Endothelial cell of umbilical vein (primary cell): ENCODE measurements around the gene ARRB1. TPM values are rescaled to one million over a fixed set of nuclear protein-coding genes. Genes with fewer than 3 reads are reported as not detected.
"Not testable (repeated sequence)": the region's sequence is repeated elsewhere in the genome, so short reads cannot be mapped to it uniquely, and the experiment has no call there.

Source experiments
- BruUV-seq: library from RNA; stranded (reverse); fragments of 400-500 nt; replicated peaks from 2 replicates; lab custom pipeline; 2021; lab: Mats Ljungman, UMichigan
- CTCF ChIA-PET: fragments of 300-600, 350-600 bp; sonication (Branson Sonifier 250); formaldehyde crosslinking; loops from one replicate; lab custom pipeline; 2021; ENCODE audit warnings: antibody characterized with exemption, inconsistent platforms; lab: Charles Lee
- POLR2A ChIA-PET: fragments of 300-600, 350-600 bp; sonication (Branson Sonifier 250); formaldehyde crosslinking; loops from one replicate; lab custom pipeline; 2021; ENCODE audit warnings: antibody characterized with exemption, inconsistent platforms; lab: Charles Lee
- DNase-seq: peaks from one replicate; pipeline ENCODE4 v3.0.0-alpha.2; 2011; ENCODE audit warnings: low read depth, low spot score
- FAIRE-seq: peaks from 2 replicates; lab custom pipeline; 2011; peaks lifted over from hg19 to GRCh38; lab: Jason Lieb, UNC
- H2AFZ ChIP-seq: 2 replicates; pipeline ENCODE4 v1.6.0; 2012; ENCODE audit warnings: low read depth, low read length, control low read depth, inconsistent platforms
- H3K27ac ChIP-seq: 2 replicates; pipeline ENCODE4 v1.5.1; 2011; ENCODE audit warnings: low read depth, mild to moderate bottlenecking, control low read depth, low read length, moderate library complexity; ENCODE audit not compliant: insufficient read depth
- H3K27me3 ChIP-seq, 2 experiments: 2 replicates each; pipeline versions ENCODE4 v1.6.0 to v1.6.1; 2011; ENCODE audit warnings: low read length in 2 of 2, mixed read lengths in 1 of 2; ENCODE audit not compliant: control insufficient read depth in 2 of 2, insufficient read depth in 2 of 2
- H3K36me3 ChIP-seq, 2 experiments: 2 replicates in 1 of 2; 3 replicates in 1 of 2; pipeline ENCODE4 v1.5.1; 2011; ENCODE audit warnings: low read length in 2 of 2, mild to moderate bottlenecking in 1 of 2, moderate library complexity in 1 of 2; ENCODE audit not compliant: control insufficient read depth in 2 of 2, insufficient read depth in 2 of 2; ENCODE audit errors: extremely low read depth in 1 of 2
- H3K4me1 ChIP-seq: 3 replicates; pipeline ENCODE4 v1.5.1; 2011; ENCODE audit warnings: mild to moderate bottlenecking, low read length; ENCODE audit not compliant: control insufficient read depth, insufficient read depth; ENCODE audit errors: extremely low read depth
- H3K4me2 ChIP-seq: 2 replicates; pipeline ENCODE4 v1.6.1; 2011; ENCODE audit warnings: low read length, control low read depth, mixed read lengths; ENCODE audit not compliant: insufficient read depth
- H3K4me3 ChIP-seq, 3 experiments: fragments of 200-600 bp in 1 of 3; sonication (generic), shearing (Covaris generic) in 1 of 3; replicated peaks in 1 of 3; 2 replicates each; pipeline ENCODE4 v1.5.1; 2011 to 2016; ENCODE audit warnings: control low read depth in 3 of 3, low read length in 3 of 3, mild to moderate bottlenecking in 2 of 3, inconsistent platforms in 1 of 3, low read depth in 1 of 3, moderate library complexity in 1 of 3; ENCODE audit not compliant: insufficient read depth in 1 of 3
- H3K79me2 ChIP-seq: 2 replicates; pipeline ENCODE4 v1.6.0; 2012; ENCODE audit warnings: low read length, inconsistent platforms; ENCODE audit not compliant: control insufficient read depth, insufficient read depth
- H3K9ac ChIP-seq: replicated peaks from 2 replicates; pipeline ENCODE3; 2011; ENCODE audit warnings: low read length, control low read depth; ENCODE audit not compliant: insufficient read depth; ENCODE audit errors: extremely low read depth
- H3K9me1 ChIP-seq: replicated peaks from 3 replicates; pipeline ENCODE4 v1.6.0; 2011; ENCODE audit warnings: mild to moderate bottlenecking, low read length; ENCODE audit not compliant: control insufficient read depth, insufficient read depth; ENCODE audit errors: extremely low read depth
- H3K9me3 ChIP-seq: replicated peaks from 2 replicates; pipeline ENCODE4 v1.5.1; 2012; ENCODE audit warnings: low read length, inconsistent platforms; ENCODE audit not compliant: control insufficient read depth, insufficient read depth
- H4K20me1 ChIP-seq: replicated peaks from 2 replicates; pipeline ENCODE3; 2011; ENCODE audit warnings: mild to moderate bottlenecking, low read length; ENCODE audit not compliant: control insufficient read depth, insufficient read depth; ENCODE audit errors: extremely low read depth
- EZH2 ChIP-seq: IDR thresholded peaks from 2 replicates; pipeline ENCODE4 v1.6.1; 2012; ENCODE audit warnings: borderline replicate concordance, low read depth, mild to moderate bottlenecking, moderate library complexity, low read length, inconsistent platforms; ENCODE audit not compliant: severe bottlenecking
- FOS ChIP-seq: IDR thresholded peaks from 2 replicates; pipeline ENCODE4 v1.6.1; 2011; ENCODE audit warnings: mild to moderate bottlenecking, low read length, moderate library complexity, borderline replicate concordance; ENCODE audit not compliant: insufficient read depth
- GATA2 ChIP-seq: IDR thresholded peaks from 2 replicates; pipeline ENCODE4 v1.7.0; 2011; ENCODE audit warnings: low read depth, mild to moderate bottlenecking, moderate library complexity, mixed read lengths, low read length; ENCODE audit not compliant: insufficient read length, insufficient read depth
- JUN ChIP-seq: IDR thresholded peaks from 2 replicates; pipeline ENCODE4 v1.6.1; 2011; ENCODE audit warnings: borderline replicate concordance, low read depth; ENCODE audit not compliant: insufficient read length, insufficient read depth
- MYC ChIP-seq: IDR thresholded peaks from one replicate; pipeline ENCODE4 v1.6.1; 2011; ENCODE audit warnings: mild to moderate bottlenecking, low read depth, low read length
- POLR2A ChIP-seq: IDR thresholded peaks from 2 replicates; pipeline ENCODE4 v1.6.1; 2012; ENCODE audit warnings: low read depth, mild to moderate bottlenecking, control low read depth, low read length
- POLR2AphosphoS5 ChIP-seq: IDR thresholded peaks from 2 replicates; pipeline ENCODE4 v1.6.1; 2012; ENCODE audit warnings: low read depth, mild to moderate bottlenecking, control low read depth, low read length, moderate library complexity; ENCODE audit not compliant: insufficient read depth
- dilution Hi-C: fragments of 300-500 bp; cut with MboI; formaldehyde crosslinking; loops from one replicate; pipeline ENCODE4 v1.15.0; 2019; ENCODE audit warnings: low sequenced_read_pairs; ENCODE audit not compliant: extremely low pct_ligation_motif_present
- intact Hi-C: fragments of 100-400 bp; cut with micrococcal nuclease; formaldehyde crosslinking; loops from one replicate; pipeline ENCODE4 v1.10.0; 2022
- polyA plus RNA-seq, 4 experiments: library from polyadenylated mRNA; depleted of rRNA in 3 of 4; stranded (reverse) in 3 of 4; unstranded in 1 of 4; fragments of >200 nt; gene quantifications; 2 replicates each; pipeline versions ENCODE4 v1.2.1 to v1.2.3, GENCODE V29; 2011 to 2012; ENCODE audit warnings: missing spikeins in 1 of 4
- total RNA-seq: library from RNA; stranded (reverse); gene quantifications from 2 replicates; pipeline ENCODE4 v1.2.3, GENCODE V29; 2021
- TF ChIP-seq, protein P1 (sequence below), 2 donors: IDR thresholded peaks; 1 replicate in 1 of 2; 2 replicates in 1 of 2; pipeline ENCODE4 v1.5.1; 2011; ENCODE audit warnings: low read length in 2 of 2, mild to moderate bottlenecking in 2 of 2, moderate library complexity in 2 of 2, control low read depth in 1 of 2, inconsistent platforms in 1 of 2, low read depth in 1 of 2; ENCODE audit not compliant: insufficient read depth in 1 of 2; ENCODE audit errors: extremely low read depth in 1 of 2
- TF ChIP-seq, protein P2 (sequence below): IDR thresholded peaks from 2 replicates; pipeline ENCODE4 v1.6.1; 2011; ENCODE audit not compliant: insufficient read depth, insufficient read length

The ARRB1 gene
- total and polyA plus RNA-seq, 2 donors (not counting 3 experiments of a cell fraction or from before 2014, with no cell fraction given) = 63.9 to 92.6 TPM

DNA sequence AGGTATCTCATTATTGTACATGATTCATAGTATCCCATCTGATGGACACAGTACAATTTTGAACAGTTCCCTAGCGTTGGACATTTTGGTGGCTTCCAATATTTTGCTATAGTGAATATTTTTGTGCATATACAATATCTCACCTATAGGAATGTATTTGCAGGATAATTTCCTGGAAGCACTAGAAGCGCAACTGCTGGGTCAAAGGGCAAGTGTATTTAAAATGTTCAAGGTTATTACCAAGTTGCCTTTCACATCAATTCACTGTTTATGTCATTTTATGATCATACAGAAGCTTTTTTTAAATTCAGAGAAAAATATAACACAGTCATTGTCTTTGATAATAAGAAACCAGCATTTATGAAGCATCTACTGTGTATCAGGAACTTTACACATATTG lies 28.8 kb upstream of the ARRB1 start:
- no peak overlapping the region for H2AFZ ChIP-seq
- DNase-seq = no peak
- H3K4me3 ChIP-seq = no peak overlapping the region
- H3K9me3 ChIP-seq = no peaks in the 10 kb centered on the region
- ChIA-PET CTCF (interaction anchor here (3.4 to 10.6 kb wide), 4 partner anchors 8 to 99 kb away, joined by 14 to 166 read pairs (median 48); no protein-coding TSS in a partner anchor), POLR2A (no interaction called here)
- H4K20me1 ChIP-seq = no peaks in the 10 kb centered on the region
- TF ChIP-seq POLR2A (no peak), FOS (no peak), MYC (no peak), GATA2 (no peak), JUN (no peak), EZH2 (no peak), POLR2AphosphoS5 (no peak)
- TF ChIP-seq, protein P1, sequence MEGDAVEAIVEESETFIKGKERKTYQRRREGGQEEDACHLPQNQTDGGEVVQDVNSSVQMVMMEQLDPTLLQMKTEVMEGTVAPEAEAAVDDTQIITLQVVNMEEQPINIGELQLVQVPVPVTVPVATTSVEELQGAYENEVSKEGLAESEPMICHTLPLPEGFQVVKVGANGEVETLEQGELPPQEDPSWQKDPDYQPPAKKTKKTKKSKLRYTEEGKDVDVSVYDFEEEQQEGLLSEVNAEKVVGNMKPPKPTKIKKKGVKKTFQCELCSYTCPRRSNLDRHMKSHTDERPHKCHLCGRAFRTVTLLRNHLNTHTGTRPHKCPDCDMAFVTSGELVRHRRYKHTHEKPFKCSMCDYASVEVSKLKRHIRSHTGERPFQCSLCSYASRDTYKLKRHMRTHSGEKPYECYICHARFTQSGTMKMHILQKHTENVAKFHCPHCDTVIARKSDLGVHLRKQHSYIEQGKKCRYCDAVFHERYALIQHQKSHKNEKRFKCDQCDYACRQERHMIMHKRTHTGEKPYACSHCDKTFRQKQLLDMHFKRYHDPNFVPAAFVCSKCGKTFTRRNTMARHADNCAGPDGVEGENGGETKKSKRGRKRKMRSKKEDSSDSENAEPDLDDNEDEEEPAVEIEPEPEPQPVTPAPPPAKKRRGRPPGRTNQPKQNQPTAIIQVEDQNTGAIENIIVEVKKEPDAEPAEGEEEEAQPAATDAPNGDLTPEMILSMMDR (IDR thresholded peaks at IDR 0.05; ENCODE audit: extremely low read depth in 1 of 2, insufficient read depth in 1 of 2, low read depth in 1 of 2, low read length in 2 of 2) = no peak
- TF ChIP-seq, protein P2, sequence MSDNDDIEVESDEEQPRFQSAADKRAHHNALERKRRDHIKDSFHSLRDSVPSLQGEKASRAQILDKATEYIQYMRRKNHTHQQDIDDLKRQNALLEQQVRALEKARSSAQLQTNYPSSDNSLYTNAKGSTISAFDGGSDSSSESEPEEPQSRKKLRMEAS = no peak
- no peaks in the 10 kb centered on the region for H3K27me3 ChIP-seq
- H3K27ac ChIP-seq = no peak overlapping the region
- H3K9me1 ChIP-seq = no peaks in the 10 kb centered on the region
- H3K9ac ChIP-seq = no peak overlapping the region
- no peaks in the 10 kb centered on the region for H3K4me1 ChIP-seq
- no TSS peak for BruUV-seq
- no peaks in the 10 kb centered on the region for H3K36me3 ChIP-seq
- dilution Hi-C loops (no loop called here), intact Hi-C loops (no loop called here)
- H3K4me2 ChIP-seq = no peak overlapping the region
- no peak for FAIRE-seq
- H3K79me2 ChIP-seq = no peaks in the 10 kb centered on the region

DNA sequence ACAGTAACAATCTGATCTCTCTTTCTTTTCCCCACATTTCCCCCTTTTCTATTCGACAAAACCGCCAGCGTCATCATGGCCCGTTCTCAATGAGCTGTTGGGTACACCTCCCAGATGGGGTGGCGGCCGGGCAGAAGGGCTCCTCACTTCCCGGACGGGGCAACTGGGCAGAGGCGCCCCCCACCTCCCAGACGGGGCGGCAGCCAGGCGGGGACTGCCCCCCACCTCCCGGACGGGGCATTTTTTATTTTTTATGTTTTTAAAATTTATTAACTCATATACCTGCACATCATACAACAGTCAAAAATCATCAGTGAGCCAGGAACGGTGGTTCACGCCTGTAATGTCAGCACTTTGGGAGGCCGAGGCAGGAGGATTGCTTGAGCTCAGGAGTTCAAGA lies 27.3 kb upstream of the ARRB1 start:
- H3K27me3 ChIP-seq, H3K9me1 ChIP-seq, CTCF ChIA-PET, intact Hi-C loops, H3K79me2 ChIP-seq, DNase-seq, H3K36me3 ChIP-seq, H2AFZ ChIP-seq, H3K27ac ChIP-seq, H3K4me2 ChIP-seq, H3K9me3 ChIP-seq, H3K4me3 ChIP-seq, dilution Hi-C loops, BruUV-seq, FAIRE-seq, H3K4me1 ChIP-seq, POLR2A ChIA-PET, H3K9ac ChIP-seq, H4K20me1 ChIP-seq: not testable (repeated sequence)
